DMS 273 (cell line): ENCODE measurements around the gene ZRANB1.
A peak's percentile ranks its signal among the peaks of the same experiment; 100 is the strongest.

Source experiments
- DNase-seq: peaks from one replicate; lab custom pipeline; 2025; ENCODE audit not compliant: unreplicated experiment; lab: John Stamatoyannopoulos, UW

ZRANB1 gene

GRCh38 chr10:125017547-125018298 lies 75.8 kb downstream of the ZRANB1 start:
- peak; percentile 32 for DNase-seq

GRCh38 chr10:125018576-125019143 lies 76.7 kb downstream of the ZRANB1 start:
- no peak for DNase-seq

GRCh38 chr10:125020386-125020785 lies 78.5 kb downstream of the ZRANB1 start:
- no peak for DNase-seq

GRCh38 chr10:125020871-125021270 lies 78.9 kb downstream of the ZRANB1 start:
- DNase-seq = no peak

DNA sequence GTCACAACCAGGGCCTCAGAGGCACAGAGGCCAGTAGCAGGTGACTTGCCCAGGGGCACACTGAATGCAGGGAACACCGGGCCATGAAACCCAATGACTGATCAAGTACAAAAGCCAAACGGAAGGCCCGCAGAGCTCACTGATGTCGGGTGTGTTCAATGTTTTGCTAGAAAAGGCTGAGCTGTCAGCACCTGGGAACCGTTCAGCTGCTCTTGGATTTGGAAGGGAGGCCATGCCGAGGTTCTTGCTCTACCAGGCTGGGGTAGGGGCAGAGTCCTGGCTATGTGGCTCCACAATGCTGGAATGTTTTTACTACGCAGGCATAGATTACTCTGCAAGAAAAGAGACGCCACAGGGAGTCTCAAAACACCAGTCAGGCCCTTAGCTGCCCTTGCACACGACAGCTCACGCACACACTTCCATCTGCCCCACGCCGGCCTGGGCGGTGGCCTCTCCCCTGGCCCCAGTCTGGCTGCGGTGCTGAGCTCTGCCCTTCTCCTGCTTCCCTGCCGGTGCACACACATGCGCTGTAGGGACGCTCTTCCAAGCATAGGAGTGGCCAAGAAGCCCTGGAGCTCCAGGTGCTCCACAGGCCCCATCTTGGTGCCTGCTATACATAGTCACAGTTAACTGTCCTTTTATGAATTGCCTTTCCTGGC lies 79.9 kb downstream of the ZRANB1 start:
- no peak for DNase-seq

DNA sequence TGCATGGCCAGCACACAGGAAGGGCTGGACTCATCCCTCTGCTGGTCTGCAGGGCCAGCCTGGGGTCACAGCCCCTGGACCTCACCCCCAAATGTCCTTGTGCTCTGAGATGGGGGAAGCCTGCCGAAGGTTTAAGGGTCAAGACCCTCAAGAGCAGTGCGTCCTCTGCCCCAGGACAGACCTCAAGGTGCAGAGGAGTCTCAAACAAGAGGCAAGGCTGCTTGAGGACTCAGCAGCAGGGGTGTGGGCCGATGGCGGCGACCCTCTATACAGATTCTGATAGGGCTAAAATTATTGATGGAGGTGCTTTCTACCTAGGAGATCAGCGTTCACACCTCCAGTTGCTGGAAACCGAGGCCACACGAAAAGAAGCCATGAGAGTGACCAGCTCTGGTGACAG lies 80.7 kb downstream of the ZRANB1 start:
- DNase-seq = no peak

DNA sequence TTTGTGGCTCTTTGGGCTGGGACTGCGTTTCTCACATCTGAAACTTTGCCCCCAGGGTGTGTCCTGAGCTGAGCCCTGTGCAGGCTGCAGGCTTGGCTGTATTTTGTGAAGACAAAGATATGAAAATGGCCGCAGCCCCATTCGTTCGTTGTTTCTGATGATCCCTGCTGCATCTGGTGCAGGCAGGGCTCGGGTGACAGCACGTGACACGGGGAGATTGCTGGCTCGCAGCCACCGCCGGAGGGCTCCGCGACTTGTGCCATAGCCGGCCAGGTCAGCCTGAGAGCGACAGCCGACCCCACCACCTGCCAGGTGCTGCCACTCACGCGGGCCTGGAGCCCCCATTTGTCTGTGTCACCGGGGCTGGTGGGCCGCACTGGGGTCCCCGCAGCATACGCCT lies 81.3 kb downstream of the ZRANB1 start:
- DNase-seq = peak; percentile 70

- DNase-seq = peak; percentile 74
These were observed 82.1 kb downstream of the ZRANB1 start for GRCh38 chr10:125023862-125024496.

DNA sequence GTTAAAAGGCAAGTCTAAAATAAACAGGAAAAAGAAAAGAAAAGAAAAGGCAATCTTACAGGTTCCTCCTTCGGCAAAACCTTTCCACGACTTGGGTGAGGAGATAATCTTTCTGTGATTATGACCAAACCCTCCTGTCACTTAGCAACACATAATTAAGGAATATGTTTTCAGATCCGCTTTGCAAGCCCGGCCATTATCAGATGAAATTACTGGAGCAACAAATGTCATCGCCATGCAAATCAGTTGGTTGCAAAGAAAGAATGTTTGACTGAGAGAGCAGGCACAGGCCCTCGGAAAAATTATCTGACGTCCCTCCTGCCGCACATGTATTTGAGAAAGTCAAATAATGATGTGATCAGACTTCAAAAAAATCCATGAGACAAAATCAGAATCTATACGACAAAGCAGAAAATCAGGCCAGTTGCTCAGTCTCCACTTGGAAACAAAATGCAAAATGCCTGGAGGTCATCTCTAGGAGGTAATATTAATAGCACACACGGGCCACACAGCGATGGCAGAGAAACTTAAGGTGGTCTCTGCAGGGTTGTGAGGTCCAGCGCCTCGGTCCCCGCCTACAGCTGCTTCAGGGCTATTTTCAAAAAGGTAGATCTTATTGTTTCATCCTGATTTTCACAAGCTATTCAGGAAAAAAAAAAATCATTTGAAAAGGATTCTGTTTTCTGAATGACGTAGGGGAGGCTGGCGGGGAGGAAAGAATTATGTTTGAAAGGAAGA lies 82.7 kb downstream of the ZRANB1 start:
- peak; percentile 52 for DNase-seq

GRCh38 chr10:125025341-125025740 lies 83.4 kb downstream of the ZRANB1 start:
- DNase-seq = no peak

DNA sequence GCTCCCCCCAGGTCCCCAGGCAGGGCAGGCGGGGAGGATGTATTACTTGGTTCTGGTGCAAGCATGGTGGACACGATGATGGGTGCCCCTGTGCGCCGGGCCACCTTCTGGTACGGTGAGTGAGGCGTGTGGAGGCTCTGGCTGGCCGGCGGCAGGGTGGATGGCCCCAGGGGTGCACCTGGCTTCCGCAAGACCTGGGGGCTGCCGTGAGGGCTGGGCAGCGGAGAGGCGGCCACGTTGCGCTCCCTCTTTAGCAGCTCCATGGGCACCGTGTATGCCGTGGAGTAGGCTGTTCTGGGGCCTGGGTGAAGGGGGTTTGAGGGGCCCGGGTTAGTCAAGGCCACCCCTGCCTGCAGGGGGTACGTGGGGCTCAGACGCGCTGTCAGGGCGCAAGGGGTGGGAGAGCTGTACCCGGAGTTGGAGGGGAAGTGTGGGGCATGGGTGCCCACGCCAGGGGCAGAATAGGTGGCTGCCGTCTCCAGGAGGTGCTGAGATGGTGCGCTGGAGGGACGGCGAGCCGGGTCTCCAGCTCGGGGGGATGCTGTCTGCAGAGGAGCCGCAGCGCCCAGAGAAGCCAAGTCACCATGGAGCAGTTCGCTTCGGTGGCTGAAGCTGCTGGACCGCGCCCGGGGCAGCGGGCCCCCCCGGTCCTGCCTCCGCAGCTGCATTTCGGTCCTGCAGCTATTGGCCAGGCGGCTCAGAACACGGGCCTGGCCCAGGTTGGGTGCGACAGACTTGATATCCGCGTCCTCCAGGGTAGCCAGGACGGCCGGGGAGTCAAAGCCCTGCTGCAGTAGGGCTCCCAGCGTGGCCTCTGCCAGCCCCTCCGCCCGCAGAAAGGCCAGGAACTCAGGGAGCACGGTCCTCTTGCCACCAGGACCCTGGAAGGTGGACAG lies 84.4 kb downstream of the ZRANB1 start:
- DNase-seq = no peak

DNA sequence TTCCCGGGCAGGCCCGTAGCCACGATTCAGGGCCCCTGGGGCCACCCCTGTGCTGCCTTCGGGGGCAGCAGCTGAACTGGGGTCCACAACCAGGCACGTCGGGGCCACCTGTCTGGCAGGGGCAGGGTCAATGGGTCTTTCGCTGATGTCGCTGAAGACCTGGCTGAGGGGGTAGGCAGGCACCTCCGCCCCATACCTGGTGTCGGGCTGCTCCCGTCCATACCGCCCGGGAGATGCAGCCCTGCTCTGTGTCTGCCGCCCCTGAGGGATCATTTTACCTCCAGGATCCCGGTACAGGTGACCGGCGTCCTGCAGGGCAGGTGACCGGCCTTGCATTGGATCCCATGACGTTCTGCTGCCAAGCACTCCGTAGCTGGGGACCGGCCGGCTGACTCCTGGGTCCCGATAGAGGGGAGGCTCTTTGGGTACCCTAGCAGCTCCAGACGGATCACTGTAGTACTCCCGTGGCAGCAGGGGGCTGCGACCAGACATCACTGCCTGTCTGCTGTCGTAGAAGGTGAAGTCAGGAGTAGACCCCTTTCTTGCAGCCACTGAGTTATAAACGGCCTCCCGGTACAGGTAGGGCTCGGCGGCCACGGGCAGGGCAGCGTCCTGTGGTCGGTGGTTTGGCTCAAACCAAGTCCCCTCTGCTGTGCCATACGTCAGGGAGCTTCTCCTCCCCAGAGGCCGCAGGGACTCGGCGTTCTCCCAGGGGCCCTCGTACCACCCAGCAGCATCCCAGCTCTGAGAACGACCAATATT lies 85.2 kb downstream of the ZRANB1 start:
- no peak for DNase-seq

GRCh38 chr10:125027871-125028869 lies 86.2 kb downstream of the ZRANB1 start:
- DNase-seq = no peak

- no peak for DNase-seq
These were observed 87.8 kb downstream of the ZRANB1 start for GRCh38 chr10:125029584-125030242.

DNA sequence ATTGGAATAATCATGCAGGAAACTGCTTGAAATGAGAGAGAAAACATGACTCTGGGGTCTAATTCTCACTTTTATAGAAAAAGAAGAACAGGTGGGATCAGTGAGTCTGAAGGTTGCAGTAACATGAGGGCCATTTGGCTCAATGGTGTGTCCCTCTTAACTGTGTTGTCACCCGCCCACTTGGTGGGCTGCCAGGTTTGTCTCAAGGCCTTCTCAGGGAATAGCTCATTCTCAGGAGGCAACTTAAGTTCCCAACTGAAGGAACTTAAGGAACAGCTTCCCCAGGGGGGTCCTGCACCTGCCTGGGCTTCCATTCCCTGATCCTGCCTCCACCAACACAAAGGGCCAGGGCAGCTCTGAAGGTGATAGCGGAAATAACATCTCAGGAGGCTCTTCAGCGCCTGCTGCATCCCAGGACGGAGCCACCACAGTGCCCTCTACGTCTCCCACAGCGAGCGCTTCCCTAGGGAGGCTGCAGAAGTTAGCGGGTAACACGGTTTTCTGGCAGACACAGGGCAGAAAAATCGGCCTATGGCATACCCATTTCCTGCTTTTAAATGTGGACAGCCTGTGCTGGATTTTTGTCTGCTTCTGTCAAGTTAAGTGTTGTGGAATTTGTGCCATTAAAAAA lies 88.8 kb downstream of the ZRANB1 start:
- DNase-seq = no peak

- DNase-seq = no peak
These were observed 90.6 kb downstream of the ZRANB1 start for GRCh38 chr10:125032474-125033020.
